SK-N-SH (cell line): Measurements from ENCODE around the gene UBE2G1.

Experiments
- EP300 ChIP-seq, 2 experiments: IDR thresholded peaks; 2 replicates each; pipeline versions ENCODE4 v1.4.0 to v1.6.1; 2012; ENCODE audit warnings: borderline replicate concordance in 1 of 2, low read depth in 1 of 2, low read length in 1 of 2
- EZH2phosphoT487 ChIP-seq: fragments of 200-600 bp; sonication (generic); IDR thresholded peaks from 2 replicates; pipeline ENCODE4 v1.6.1; 2017; ENCODE audit warnings: low read depth, mixed run types, mild to moderate bottlenecking, antibody characterized with exemption, moderate library complexity, borderline replicate concordance
- FOXM1 ChIP-seq: IDR thresholded peaks from 2 replicates; pipeline ENCODE4 v1.4.0; 2012; ENCODE audit warnings: low read depth, mild to moderate bottlenecking
- GABPA ChIP-seq: IDR thresholded peaks from 2 replicates; pipeline ENCODE4 v1.4.0; 2012; ENCODE audit warnings: low read depth, mild to moderate bottlenecking
- POLR2AphosphoS5 ChIP-seq: IDR thresholded peaks from 2 replicates; pipeline ENCODE4 v1.6.1; 2012; ENCODE audit warnings: low read depth, low read length
- RAD21 ChIP-seq: IDR thresholded peaks from 2 replicates; pipeline ENCODE4 v1.6.1; 2012; ENCODE audit warnings: mild to moderate bottlenecking, low read length
- RFX5 ChIP-seq: IDR thresholded peaks from 2 replicates; pipeline ENCODE4 v1.6.1; 2012; ENCODE audit warnings: mild to moderate bottlenecking, improper control_type of control experiment, low read length
- TAF1 ChIP-seq: IDR thresholded peaks from 2 replicates; pipeline ENCODE4 v1.6.1; 2012; ENCODE audit warnings: low read depth, mild to moderate bottlenecking, low read length, moderate library complexity, borderline replicate concordance
- TCF12 ChIP-seq: IDR thresholded peaks from 2 replicates; pipeline ENCODE4 v1.4.0; 2012
- TF ChIP-seq, protein P1 (sequence below): fragments of 200-600 bp; sonication (generic); IDR thresholded peaks from 2 replicates; pipeline ENCODE4 v1.6.1; 2017; ENCODE audit warnings: antibody characterized with exemption, mild to moderate bottlenecking, moderate library complexity
- TF ChIP-seq, protein P2 (sequence below): IDR thresholded peaks from 2 replicates; pipeline ENCODE4 v1.4.0; 2012; ENCODE audit warnings: low read depth, borderline replicate concordance
- TF ChIP-seq, protein P3 (sequence below): fragments of 150-350 bp; IDR thresholded peaks from 2 replicates; pipeline ENCODE4 v1.6.1; 2016; ENCODE audit warnings: mild to moderate bottlenecking, low read depth, low read length
- TF ChIP-seq, protein P4 (sequence below): IDR thresholded peaks from 2 replicates; pipeline ENCODE4 v1.6.1; 2012; ENCODE audit warnings: mild to moderate bottlenecking, low read depth, low read length, moderate library complexity

DNA sequence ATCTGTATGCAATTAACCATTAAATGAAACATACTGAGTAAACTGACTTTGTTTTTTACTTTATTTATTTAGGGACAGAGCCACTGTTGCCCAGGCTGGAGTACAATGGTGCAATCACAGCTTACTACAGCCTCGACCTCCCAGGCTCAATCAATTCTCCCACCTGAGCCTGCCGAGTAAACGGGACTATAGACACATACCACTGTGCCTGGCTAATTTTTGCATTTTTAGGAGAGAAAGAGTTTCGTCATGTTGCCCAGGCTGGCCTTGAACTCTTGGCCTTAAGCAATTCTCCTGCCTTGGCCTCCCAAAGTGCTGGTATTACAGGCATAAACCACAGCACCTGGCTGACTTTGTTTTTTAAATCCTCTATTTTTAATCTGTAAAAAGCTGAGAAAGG, 145.3 kb downstream of the UBE2G1 start:
- TF ChIP-seq, protein P1, sequence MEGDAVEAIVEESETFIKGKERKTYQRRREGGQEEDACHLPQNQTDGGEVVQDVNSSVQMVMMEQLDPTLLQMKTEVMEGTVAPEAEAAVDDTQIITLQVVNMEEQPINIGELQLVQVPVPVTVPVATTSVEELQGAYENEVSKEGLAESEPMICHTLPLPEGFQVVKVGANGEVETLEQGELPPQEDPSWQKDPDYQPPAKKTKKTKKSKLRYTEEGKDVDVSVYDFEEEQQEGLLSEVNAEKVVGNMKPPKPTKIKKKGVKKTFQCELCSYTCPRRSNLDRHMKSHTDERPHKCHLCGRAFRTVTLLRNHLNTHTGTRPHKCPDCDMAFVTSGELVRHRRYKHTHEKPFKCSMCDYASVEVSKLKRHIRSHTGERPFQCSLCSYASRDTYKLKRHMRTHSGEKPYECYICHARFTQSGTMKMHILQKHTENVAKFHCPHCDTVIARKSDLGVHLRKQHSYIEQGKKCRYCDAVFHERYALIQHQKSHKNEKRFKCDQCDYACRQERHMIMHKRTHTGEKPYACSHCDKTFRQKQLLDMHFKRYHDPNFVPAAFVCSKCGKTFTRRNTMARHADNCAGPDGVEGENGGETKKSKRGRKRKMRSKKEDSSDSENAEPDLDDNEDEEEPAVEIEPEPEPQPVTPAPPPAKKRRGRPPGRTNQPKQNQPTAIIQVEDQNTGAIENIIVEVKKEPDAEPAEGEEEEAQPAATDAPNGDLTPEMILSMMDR, result no peak
- TF ChIP-seq, protein P2, sequence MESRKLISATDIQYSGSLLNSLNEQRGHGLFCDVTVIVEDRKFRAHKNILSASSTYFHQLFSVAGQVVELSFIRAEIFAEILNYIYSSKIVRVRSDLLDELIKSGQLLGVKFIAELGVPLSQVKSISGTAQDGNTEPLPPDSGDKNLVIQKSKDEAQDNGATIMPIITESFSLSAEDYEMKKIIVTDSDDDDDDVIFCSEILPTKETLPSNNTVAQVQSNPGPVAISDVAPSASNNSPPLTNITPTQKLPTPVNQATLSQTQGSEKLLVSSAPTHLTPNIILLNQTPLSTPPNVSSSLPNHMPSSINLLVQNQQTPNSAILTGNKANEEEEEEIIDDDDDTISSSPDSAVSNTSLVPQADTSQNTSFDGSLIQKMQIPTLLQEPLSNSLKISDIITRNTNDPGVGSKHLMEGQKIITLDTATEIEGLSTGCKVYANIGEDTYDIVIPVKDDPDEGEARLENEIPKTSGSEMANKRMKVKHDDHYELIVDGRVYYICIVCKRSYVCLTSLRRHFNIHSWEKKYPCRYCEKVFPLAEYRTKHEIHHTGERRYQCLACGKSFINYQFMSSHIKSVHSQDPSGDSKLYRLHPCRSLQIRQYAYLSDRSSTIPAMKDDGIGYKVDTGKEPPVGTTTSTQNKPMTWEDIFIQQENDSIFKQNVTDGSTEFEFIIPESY, result no peak
- TF ChIP-seq TAF1 (no peak), FOXM1 (no peak), TCF12 (no peak), RAD21 (no peak), POLR2AphosphoS5 (no peak), GABPA (no peak), EZH2phosphoT487 (no peak), RFX5 (no peak), EP300 (IDR thresholded peaks at IDR 0.05; ENCODE audit: borderline replicate concordance in 1 of 2, low read depth in 1 of 2, low read length in 1 of 2) (no peak)
- TF ChIP-seq, protein P3, sequence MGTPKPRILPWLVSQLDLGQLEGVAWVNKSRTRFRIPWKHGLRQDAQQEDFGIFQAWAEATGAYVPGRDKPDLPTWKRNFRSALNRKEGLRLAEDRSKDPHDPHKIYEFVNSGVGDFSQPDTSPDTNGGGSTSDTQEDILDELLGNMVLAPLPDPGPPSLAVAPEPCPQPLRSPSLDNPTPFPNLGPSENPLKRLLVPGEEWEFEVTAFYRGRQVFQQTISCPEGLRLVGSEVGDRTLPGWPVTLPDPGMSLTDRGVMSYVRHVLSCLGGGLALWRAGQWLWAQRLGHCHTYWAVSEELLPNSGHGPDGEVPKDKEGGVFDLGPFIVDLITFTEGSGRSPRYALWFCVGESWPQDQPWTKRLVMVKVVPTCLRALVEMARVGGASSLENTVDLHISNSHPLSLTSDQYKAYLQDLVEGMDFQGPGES, result no peak
- TF ChIP-seq, protein P4, sequence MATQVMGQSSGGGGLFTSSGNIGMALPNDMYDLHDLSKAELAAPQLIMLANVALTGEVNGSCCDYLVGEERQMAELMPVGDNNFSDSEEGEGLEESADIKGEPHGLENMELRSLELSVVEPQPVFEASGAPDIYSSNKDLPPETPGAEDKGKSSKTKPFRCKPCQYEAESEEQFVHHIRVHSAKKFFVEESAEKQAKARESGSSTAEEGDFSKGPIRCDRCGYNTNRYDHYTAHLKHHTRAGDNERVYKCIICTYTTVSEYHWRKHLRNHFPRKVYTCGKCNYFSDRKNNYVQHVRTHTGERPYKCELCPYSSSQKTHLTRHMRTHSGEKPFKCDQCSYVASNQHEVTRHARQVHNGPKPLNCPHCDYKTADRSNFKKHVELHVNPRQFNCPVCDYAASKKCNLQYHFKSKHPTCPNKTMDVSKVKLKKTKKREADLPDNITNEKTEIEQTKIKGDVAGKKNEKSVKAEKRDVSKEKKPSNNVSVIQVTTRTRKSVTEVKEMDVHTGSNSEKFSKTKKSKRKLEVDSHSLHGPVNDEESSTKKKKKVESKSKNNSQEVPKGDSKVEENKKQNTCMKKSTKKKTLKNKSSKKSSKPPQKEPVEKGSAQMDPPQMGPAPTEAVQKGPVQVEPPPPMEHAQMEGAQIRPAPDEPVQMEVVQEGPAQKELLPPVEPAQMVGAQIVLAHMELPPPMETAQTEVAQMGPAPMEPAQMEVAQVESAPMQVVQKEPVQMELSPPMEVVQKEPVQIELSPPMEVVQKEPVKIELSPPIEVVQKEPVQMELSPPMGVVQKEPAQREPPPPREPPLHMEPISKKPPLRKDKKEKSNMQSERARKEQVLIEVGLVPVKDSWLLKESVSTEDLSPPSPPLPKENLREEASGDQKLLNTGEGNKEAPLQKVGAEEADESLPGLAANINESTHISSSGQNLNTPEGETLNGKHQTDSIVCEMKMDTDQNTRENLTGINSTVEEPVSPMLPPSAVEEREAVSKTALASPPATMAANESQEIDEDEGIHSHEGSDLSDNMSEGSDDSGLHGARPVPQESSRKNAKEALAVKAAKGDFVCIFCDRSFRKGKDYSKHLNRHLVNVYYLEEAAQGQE, result no peak
